Measurements from ENCODE around the gene CDH13.
A peak's percentile ranks its signal among the peaks of the same experiment; 100 is the strongest.

Gene CDH13

DNA sequence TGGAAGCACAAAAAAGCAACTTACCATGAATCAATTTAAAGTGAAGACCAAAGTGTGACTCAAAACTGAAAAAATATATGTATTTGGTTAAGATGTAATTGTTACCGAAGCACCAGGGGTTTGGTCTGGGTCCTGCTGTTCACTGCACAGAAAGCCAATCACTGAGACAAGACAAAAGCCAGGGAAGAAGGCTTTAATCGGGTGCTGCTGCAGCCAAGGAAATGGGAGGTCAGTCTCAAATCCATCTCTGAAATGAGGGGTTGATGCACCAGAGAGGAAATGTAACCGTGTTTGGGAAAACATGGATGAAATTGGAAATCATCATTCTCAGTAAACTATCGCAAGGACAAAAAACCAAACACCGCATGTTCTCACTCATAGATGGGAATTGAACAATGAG, 1107.4 kb downstream of the CDH13 start:
- no peak for TF ChIP-seq CTCF (IDR thresholded peaks at IDR 0.05; ENCODE audit: low read length, missing control alignments)
- no peak overlapping the region for H3K4me3 ChIP-seq (replicated peaks; ENCODE audit: low read depth, low read length)
- no peak for DNase-seq (ENCODE audit: low read depth)

GRCh38 chr16:83737729-83738354, 1111.1 kb downstream of the CDH13 start:
- DNase-seq (ENCODE audit: low read depth): no peak
- no peak overlapping the region for H3K4me3 ChIP-seq (replicated peaks; ENCODE audit: low read depth, low read length)
- no peak for TF ChIP-seq CTCF (IDR thresholded peaks at IDR 0.05; ENCODE audit: low read length, missing control alignments)

DNA sequence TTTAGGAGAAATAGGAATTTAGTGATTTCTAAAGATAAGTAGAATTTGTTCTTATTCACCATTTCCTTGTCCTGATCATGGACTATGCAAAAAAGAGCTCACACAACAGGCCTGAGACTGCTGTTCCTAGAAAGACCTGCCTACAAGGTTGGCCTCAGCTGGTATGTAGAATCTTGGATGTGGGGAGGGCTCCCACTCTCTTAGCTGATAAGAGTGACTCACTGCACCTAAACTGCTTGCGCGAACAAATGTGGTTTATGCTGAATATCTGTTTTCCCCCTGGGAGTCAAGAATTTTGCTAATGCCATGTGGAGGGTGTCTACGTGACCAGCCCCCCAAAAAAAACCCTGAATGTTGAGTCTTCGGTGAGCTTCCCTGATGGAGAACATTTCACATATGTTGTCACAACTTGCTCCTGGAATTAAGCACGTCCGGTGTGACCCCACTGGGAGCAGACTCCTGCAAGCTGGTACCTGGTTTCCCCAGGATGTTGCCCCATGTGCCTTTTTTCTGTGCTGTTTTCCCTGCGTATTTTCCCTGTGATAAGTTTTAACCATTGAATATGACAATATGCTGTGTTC, 1112.2 kb downstream of the CDH13 start:
- DNase-seq (ENCODE audit: low read depth): peak; percentile 28
- no peak for TF ChIP-seq CTCF (IDR thresholded peaks at IDR 0.05; ENCODE audit: low read length, missing control alignments)
- H3K4me3 ChIP-seq (replicated peaks; ENCODE audit: low read depth, low read length): no peak overlapping the region

DNA sequence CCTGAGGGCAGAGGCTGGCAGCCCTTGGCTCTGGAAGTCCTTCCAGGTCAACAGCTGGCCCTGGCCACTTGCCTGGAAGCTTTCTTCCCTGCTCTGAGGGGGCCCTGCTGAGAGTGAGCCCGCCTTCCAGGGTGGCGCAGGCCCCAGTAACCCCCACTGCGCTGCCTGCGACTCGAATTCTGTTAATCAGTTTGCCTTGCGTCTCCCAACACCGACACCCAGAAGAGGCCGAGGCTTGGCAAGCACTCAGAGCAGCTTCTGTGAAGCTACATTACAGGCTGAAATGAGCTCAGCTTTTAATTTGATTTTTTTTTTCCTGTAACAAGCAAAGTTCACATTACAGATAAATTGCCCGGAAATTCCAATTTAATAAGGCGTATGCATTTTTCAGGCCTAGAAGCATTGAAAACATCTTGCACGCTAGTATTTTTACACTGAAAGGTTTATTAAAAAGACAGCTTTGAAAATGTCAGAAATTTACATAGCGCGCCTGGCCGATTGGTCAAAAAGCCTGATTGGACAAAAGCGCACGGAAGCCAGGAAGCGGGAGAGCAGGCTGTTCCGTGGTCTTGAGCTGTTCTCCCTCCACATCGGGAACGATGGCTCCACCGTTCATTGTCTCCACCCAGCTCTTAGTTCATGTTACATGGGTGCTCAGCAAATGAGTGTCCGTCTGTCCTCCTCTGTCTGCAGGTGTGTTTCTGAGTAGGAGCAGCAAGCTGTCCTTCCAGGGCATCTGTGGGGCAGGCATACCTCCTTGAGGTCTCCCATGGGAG, 1115.5 kb downstream of the CDH13 start:
- TF ChIP-seq CTCF (IDR thresholded peaks at IDR 0.05; ENCODE audit: low read length, missing control alignments): no peak
- H3K4me3 ChIP-seq (replicated peaks; ENCODE audit: low read depth, low read length): no peak overlapping the region
- no peak for DNase-seq (ENCODE audit: low read depth)

GRCh38 chr16:83743241-83743640, 1116.5 kb downstream of the CDH13 start:
- no peak for TF ChIP-seq CTCF (IDR thresholded peaks at IDR 0.05; ENCODE audit: low read length, missing control alignments)
- DNase-seq (ENCODE audit: low read depth): no peak
- H3K4me3 ChIP-seq (replicated peaks; ENCODE audit: low read depth, low read length): no peak overlapping the region

DNA sequence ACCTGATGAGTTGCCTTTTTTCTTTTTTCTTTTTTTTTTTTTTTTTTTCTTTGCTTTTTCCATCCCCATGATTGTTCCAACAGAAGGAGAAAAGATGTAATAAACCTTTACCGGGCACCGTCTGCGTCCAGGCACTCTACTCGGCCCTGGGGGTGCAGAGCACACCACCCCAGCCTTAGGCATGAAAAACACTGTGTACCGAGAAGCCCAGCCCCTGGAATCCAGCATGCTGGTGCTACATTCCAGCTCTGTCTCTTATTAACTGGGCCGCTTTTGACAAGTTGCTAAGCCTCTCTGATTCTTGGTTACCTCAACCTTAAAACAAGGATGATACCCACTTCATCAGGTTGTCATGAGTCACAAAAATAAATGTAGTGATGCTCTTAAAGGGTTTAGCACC, 1117.0 kb downstream of the CDH13 start:
- no peak for DNase-seq (ENCODE audit: low read depth)
- TF ChIP-seq CTCF (IDR thresholded peaks at IDR 0.05; ENCODE audit: low read length, missing control alignments): no peak
- H3K4me3 ChIP-seq (replicated peaks; ENCODE audit: low read depth, low read length): no peak overlapping the region

Measured in fibroblast of pulmonary artery (primary cell).